ENCODE measurements around the gene POTEG. TPM values are rescaled to one million over a fixed set of nuclear protein-coding genes. Genes with fewer than 3 reads are reported as not detected.
"Not testable (repeated sequence)": the region's sequence is repeated elsewhere in the genome, so short reads cannot be mapped to it uniquely, and the experiment has no call there.

Gene POTEG
- total RNA-seq, 1 donor from 2014 or later = not detected

GRCh38 chr14:19374451-19374903 lies 59.7 kb downstream of the POTEG start:
- not testable (repeated sequence) for DNase-seq (ENCODE audit: low read depth, low spot score)

GRCh38 chr14:19372813-19373500 lies 61.2 kb downstream of the POTEG start:
- not testable (repeated sequence) for DNase-seq (ENCODE audit: low read depth, low spot score)

GRCh38 chr14:19371767-19372166 lies 62.4 kb downstream of the POTEG start:
- DNase-seq (ENCODE audit: low read depth, low spot score) = not testable (repeated sequence)

- DNase-seq (ENCODE audit: low read depth, low spot score) = not testable (repeated sequence)
These were observed 71.3 kb downstream of the POTEG start for GRCh38 chr14:19362803-19363202.

GRCh38 chr14:19362323-19362722 lies 71.8 kb downstream of the POTEG start:
- DNase-seq (ENCODE audit: low read depth, low spot score) = not testable (repeated sequence)

GRCh38 chr14:19361636-19362253 lies 72.4 kb downstream of the POTEG start:
- DNase-seq (ENCODE audit: low read depth, low spot score) = not testable (repeated sequence)

GRCh38 chr14:19360937-19361635 lies 73.1 kb downstream of the POTEG start:
- not testable (repeated sequence) for DNase-seq (ENCODE audit: low read depth, low spot score)

Data from pulmonary artery endothelial cell (primary cell).